HG03565 (cell line): ENCODE results near the gene MTNR1A.
"Not testable (repeated sequence)": the region's sequence is repeated elsewhere in the genome, so short reads cannot be mapped to it uniquely, and the experiment has no call there.

Experiments used
- ATAC-seq: cut with Tn5 transposase; IDR thresholded peaks from one replicate; pipeline ENCODE4 v1.9.1; 2021; ENCODE audit warnings: mild to moderate bottlenecking, moderate library complexity; ENCODE audit not compliant: unreplicated experiment

Gene MTNR1A

DNA sequence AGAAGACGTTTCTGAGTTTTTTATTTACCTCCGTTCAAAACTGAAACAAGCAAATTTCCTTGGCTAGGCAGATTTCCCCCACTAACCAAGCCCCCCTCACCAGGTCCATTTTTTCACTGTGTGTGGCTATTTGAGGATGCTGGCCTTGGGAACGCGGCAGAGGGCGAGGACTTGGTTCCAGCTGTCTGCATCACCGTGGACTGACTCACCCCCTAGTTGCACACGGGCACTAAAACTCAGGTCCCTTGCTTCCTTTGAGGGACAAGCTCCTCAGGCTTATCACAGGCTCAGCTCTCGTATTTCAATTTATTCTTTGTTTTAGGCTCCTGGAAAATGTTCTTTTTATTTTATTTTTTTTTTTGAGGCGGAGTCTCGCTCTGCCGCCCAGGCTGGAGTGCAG is 8.4 kb upstream of the MTNR1A start:
- no peak for ATAC-seq

DNA sequence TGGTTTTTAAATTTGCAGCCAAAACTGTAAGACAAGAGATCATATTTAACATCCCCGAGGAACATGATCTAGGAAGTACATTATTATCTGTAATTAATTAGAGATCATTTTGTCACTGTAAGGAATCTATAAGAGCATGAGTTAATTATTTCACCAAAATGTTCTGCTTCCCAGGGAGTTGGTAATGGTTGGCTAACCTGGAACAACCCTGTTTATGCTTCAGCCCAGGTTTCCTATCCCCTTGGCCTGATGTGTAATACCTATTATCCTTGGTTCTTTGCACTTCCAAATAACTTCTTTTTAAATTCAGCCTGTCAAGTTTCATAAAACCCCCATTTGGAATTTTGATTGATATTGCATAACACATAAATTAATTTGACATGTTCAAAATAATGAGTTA is 6.4 kb upstream of the MTNR1A start:
- no peak for ATAC-seq

DNA sequence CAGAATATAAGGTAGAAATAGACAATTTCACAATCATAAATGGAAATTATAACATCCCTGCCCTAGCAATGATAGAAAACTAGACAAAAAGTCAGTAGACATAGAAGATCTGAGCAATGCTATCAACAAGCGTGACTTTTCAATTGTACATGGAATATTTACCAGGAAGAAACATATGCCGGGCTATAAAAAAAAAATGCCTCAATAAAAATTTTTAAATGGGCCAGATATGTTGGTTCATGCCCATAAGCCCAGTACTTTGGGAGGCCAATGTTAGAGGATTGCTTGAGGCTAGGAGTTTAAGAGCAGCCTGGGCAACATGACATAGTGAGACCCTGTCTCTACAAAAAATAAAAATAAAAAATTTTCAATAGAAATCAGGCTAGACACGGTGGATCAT is 5.3 kb upstream of the MTNR1A start:
- no peak for ATAC-seq

DNA sequence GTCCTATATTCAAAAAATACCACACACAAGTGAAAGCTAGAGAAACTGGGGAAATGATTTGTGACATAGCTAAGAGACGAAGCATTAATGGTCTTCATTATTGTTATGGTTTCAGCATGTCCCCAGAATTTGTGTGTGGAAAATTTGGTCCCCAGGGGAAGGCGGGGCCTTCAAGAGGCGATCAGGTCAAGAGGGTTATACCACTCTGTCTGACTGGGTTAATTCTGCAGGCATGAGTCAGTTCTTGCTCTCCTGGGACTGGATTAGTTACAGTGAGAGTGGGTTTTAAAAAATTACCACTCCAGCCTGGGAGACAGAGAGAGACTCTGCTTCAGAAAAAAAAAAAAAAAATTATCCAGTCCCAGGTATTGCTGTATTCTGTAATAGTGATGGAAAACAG is 2.1 kb upstream of the MTNR1A start:
- no peak for ATAC-seq

DNA sequence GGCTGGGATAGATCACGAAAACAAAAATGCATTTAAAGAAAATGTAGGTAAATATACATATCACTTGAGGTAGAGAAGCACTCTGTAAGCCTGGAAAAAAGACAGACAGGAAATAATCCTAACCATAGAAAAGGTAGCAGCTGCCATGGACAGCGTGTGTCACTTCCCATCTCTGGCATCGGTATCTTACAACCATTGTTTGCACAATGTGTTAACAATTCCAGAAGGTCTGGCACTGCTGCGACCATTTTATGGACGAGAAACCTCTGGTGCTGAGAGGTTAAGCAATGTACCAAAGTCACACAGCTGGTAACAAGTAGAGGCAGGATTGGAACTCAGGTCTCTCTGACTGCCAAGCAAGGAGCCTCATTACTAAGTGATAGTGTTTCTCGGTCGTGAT is 1.7 kb upstream of the MTNR1A start:
- no peak for ATAC-seq

DNA sequence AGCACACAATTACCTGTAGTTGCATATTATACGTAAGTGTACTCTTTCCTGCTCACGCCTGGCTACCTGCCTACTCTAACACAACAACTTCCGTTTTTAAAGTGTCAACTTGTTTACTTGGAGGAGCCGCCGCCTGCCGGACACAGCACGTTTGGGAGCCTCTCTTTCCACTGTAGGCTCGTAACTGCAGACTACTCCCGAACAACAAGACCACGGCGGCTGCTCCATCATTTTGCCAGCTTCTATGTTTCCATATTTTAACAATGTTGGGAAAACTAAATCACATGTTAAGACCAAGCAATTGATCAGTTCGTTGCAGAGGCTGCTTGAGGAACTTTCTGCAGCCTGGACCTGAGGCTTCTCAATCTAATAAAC is 841 bp downstream of the MTNR1A start:
- ATAC-seq = no peak

DNA sequence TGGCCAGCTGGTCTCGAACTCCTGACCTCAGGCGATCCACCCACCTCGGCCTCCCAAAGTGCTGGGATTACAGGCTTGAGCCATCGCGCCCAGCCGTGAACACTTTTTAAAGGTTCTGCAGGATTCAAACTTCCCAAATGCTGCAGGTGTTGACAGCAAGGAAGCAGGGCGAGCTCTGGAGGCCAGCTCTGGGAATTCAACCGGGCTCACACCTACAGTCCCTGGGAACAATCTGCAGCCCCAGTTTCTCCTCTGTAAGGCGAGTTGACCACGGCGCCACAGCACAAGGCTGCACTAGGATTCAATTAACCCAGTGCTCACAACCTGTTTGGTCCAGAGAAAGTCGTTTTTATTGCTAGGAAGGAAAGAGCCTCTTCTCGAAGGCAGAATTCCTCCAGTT is 1.6 kb downstream of the MTNR1A start:
- ATAC-seq = no peak

DNA sequence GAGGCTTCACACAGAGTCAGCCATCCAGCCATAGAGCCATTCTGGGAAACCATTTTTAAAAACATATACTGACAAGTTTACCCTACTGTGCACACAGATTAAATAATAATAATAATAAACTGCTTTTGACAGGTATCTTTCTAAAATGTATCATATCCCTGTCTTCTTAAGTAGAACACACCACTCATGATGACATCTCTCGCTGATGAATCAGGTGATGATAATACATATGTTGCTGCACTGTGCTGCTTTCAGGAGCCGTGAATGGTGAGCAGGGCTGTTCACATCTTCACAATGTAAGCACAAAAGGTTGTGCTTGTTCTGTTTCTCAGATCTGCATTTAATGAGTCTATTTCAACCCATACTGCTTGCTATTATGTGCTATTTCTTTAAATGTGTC is 3.5 kb downstream of the MTNR1A start:
- no peak for ATAC-seq

DNA sequence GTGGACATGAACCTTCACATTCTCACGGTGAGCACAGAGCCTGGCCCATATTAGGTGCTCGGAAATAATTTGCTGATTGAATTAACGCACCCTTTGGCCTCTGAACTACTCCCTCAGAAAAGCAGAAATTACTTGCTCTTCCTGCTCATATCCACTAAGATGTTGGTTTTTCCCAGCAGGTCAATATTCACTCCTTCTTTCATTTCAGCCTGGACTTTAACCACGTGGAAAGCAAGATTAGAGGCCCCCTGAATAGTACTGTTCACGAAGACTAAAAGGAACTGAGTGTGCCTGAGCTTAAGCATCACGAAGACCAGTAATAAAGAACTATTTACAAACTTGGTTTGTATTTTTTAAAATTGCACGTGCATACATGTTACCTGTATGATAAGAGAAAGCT is 9.9 kb downstream of the MTNR1A start:
- ATAC-seq = no peak

DNA sequence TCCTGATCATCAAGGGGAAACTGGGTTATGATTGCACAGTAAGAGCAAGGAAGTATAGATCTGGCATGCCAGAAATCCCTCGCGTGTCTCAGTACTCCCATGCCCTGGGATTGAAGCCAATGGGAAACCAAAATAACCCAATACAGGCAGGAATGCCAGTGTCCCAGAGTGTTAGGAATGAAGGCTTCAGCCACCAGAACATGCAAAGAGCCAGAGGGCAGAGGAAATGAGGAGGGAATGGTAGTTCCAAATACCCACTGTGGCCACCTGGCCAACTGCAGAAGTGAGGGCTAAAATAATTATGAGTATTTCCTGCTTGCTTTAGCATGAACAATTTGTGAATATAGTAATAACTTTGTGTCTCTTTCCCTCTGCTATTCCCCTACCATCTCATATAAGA is 12.2 kb downstream of the MTNR1A start:
- no peak for ATAC-seq

DNA sequence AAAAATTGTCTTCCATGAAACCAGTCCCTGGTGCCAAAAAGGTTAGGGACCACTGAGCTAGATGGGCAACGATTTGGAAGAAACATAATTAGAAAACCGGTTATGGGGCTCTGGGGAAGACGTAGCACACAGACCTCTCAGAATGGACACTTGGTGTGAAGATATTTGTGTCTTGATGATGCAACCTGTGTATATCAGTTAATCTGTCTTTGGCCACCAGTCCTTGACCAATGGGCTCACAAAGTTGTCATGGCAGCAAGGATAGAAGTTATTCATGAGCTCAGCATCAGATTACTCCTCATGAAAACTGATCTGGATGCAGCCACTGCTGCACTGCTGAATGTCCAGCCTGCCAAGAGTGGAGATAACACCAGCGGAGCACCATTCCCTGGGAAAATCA is 13.6 kb downstream of the MTNR1A start:
- no peak for ATAC-seq

DNA sequence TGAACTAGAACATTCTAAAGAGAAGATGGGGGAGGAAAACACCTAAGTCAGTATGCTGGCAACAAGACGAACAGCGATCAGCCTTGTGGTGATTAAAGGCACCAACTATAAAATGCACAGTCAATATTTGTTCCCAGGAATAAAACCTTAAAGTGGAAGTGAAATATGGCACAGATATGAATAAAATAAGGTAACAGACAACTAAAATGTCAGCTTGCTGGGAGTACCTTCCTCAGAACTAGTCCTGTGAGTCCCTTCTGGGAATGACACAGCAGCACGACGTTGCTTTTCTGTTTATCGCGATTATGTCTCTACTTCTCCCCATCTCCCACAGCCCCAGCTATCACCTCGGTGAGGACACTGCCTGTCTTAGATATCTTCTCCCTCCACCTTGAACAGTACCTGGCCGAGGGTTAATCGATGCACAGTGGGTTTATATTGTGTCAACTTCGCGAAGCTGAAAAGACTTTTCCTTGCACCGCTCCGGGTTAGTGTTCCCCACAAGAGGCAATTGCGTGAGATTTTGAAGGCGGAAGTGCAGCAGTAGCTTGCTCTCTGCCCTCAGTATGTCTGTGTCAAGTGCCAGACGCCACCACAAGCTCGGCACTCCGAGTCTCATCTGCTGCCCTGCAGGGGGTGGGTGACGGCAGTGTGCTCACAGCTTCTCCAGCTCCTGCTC is 17.4 kb downstream of the MTNR1A start:
- ATAC-seq = no peak

DNA sequence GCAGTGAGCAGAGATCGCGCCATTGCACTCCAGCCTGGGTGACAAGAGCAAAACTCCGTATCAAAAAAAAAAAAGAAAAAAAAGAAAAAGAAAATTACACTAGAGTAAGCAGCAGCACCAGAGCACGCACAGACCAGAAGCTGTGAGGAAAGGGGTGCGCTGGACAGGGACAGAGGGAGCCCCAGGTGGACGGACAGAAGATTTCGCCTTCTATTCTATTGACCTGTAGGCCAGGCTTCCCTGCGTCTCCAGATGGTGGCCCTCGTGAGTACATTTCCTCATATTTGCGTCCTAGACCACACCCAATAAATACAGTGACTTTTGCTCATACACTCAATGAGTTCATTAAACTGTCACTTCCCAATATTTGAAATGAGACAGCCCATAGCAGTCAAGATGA is 19.1 kb downstream of the MTNR1A start:
- ATAC-seq = no peak

DNA sequence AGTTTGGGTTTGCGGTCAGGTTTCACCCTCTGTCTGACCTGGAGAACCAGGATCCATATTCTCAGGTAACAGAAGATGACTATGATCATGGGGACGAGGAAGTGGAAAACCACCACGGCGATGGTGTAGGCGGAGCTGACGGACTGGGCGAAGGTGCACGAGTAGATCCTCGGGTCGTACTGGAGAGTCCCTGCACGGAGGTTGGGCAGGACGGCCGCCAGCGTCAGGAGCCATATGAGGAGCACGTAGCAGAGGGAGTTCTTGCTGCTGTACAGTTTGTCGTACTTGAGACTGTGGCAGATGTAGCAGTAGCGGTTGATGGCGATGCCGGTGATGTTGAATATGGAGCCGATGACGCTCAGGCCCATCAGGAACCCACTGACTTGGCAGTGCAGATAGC is 21.3 kb downstream of the MTNR1A start:
- ATAC-seq = no peak

DNA sequence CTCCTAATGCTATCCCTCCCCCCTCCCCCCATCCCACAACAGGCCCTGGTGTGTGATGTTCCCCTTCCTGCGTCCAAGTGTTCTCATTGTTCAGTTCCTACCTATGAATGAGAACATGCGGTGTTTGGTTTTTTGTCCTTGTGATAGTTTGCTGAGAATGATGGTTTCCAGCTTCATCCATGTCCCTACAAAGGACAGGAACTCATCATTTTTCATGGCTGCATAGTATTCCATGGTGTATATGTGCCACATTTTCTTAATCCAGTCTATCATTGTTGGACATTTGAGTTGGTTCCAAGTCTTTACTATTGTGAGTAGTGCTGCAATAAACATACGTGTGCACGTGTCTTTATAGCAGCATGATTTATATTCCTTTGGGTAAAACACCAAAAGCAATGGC is 31.4 kb downstream of the MTNR1A start:
- not testable (repeated sequence) for ATAC-seq

DNA sequence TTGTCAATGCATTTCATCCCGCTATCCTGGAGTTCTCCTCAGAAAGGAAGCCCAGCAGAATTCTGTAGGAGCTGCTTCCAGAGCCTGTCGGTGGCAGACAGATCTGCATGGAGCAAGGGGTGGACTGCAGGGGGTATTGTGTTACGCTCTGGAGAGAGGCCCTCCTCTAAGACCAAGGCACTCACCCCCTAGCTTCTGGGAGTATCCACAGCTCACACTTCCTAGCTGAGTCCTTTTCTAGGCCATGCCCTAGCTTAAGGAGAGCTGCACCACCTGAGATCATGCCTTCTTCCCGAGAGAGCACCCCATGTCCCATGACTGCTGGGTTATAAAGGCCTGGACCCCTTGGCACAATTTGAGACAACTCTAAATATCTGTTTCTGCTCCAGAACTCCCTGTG is 39.1 kb downstream of the MTNR1A start:
- ATAC-seq = no peak

DNA sequence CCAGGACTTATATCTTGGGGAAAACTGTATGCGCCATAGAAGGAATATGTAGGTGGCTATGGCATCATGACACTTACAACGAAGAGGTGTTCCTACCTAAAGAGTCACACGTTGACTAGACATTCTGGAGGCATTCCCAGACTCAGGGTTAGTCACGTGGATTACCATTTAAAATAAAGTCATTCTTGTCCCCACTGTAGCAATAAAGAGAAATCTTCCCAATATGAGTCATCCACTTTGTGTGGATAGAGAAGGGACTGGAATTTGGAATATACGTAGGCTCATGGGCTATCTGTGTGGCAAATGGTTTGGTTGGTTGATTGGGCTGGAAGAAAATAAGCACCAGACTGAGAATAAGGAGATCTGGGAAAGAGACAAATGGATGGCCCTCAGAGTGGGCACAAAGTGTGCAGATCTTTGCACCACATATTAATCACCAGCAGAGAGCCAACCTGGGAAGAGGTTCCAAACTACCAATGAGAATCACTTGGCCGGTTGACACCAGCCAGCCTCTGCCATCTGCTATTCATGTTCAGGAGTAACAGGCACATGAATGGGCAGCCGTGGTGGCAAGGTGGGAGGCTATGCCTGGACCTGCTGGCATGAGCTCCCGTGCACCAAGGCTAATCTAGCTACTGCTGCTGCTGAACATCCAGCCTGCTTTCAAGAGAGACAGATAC is 41.0 kb downstream of the MTNR1A start:
- no peak for ATAC-seq

DNA sequence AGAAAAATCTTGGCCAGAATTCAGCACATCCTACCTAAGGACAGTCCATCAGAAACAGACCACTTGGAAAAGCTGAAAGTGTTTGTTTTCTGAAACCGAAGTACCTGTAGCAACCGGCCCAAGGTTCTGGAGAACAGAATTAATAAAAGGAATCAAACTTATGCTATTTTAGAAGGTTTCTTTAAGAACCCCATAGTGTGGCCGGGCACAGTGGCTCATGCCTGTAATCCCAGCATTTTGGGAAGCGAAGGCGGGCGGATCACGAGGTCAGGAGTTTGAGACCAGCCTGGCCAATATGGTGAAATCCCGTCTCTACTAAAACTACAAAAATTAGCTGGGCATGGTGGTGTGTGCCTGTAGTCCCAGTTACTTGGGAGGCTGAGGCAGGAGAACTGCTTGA is 50.6 kb downstream of the MTNR1A start:
- ATAC-seq = not testable (repeated sequence)

DNA sequence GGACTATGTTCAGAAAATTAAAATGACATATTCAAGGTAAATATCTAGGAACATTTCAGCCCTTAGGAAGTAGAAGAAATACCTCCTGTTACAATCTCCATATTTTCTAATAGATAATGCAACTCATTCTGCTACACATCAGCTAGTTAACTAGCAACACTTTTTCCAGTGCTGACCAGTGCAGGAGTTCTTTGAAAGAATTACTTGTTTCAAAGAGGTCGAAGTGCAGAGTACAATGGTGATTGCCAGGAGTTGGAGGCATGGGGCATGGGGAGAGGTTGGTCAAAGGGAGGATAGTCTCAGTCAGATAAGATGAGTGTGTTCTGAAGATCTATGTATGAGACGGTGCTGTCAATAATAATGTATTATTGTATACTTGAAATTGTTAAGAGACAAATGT is 53.1 kb downstream of the MTNR1A start:
- no peak for ATAC-seq

DNA sequence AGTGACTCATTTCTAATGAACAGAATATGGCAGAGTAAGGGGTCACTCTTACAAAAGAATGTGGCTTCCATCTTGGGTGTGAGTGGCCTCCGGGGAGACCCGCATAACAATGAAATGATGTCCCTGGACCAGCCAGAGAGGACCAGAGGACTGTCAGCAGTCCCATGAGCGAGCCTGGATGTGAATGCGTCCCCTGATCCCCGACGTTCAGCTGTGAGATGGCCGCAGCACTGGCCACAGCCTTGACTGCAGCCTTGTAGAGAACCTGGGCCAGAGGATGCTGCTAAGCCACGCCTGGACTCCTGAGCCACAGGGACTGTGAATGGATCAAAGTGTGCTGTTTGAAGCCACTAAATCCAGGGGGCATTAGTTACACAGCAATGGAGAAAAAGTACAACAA is 53.8 kb downstream of the MTNR1A start:
- ATAC-seq = no peak

DNA sequence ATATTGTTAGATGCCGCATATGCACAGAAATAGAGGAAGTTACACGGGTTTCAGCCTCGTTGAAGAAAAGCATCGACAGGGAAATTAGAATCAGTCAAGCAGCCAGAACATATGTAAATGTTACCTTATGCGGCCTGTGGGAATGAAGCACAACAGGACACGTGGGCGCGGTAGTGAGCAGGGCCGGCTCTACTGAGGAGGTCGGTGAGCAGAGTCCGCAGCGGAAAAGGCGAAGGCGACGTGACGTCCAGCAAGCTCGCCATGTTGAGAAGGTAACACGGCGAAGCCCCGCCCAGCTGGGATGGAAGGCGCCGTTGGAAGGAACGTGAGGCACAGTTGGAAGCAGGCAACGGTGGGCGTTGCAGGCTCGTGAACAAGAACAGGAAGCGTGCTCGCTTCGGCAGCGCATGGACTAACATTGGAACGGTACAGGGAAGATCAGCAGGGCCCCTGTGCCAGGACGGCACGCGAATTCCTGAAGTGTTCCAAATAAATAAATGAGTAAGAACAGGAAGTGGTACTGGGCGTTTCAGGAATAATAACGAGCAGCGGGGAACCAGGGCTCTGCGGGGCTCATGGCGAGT is 54.6 kb downstream of the MTNR1A start:
- no peak for ATAC-seq

DNA sequence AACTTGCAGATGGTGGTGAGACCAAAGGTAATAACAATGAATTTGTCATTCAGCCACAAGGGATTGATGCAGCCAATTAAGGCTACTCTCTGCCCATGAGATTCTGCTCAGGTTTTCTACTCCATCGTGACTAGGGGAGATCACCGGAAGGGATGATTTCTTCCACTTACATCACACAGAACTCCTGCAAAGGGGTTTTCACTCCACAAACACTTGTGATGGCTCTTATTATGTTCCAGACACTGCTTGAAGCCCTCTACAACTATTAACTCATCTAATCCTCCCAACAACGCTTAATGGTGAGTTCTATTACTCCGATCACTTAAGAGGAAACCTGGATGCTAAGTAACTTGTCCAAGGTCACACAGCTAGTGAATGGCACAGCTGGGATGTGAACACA is 55.9 kb downstream of the MTNR1A start:
- no peak for ATAC-seq

DNA sequence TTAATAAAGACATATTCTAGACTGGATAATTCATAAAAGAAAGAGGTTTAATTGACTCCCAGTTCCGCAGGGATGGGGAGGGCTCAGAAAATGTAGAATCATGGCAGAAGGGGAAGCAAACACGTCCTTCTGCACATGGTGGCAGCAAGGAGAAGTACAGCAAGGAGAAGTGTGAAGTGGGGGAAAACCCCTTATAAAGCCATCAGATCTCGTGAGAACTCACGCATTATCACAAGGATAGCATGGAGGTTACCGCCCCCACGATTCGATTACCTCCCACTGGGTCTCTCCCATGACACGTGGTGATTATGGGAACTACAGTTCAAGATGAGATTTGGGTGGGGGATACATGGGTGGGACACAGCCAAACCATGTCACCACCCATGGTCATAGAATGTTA is 58.3 kb downstream of the MTNR1A start:
- ATAC-seq = no peak
